HT-29 (cell line): ENCODE measurements around the gene OR1L1. TPM values are rescaled to one million over a fixed set of nuclear protein-coding genes. Genes with fewer than 3 reads are reported as not detected.

ENCODE experiments used
- DNase-seq: peaks from one replicate; pipeline ENCODE4 v3.0.0-alpha.2; 2015; ENCODE audit warnings: low spot score
- total RNA-seq: library from RNA; depleted of rRNA; stranded (reverse); fragments of >200 nt; shearing (Covaris generic); gene quantifications from 2 replicates; pipeline ENCODE4 v1.2.3, GENCODE V29; 2014; rRNA removed

The OR1L1 gene
- total RNA-seq: not detected in 2 replicates

DNA sequence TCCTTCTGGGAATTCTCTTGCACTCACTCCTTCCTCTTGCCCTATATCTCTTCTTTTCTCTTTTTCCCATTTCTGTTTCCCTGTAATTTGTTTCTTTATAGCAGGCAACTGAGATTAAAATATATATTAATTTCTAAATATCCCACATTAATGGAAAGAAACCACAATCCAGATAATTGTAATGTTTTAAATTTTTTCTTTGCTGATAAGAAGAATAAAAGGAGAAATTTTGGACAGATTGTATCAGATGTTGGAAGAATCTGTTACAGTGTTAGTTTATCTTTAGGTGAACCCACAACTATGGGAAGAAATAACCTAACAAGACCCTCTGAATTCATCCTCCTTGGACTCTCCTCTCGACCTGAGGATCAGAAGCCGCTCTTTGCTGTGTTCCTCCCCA lies at the start of gene OR1L1:
Gene OR1L1, plus strand, starts transcription at position 301 of the 400 bp plus-strand sequence. Its CDS starts 0 bp downstream, at position 301.
- DNase-seq: no peak

DNA sequence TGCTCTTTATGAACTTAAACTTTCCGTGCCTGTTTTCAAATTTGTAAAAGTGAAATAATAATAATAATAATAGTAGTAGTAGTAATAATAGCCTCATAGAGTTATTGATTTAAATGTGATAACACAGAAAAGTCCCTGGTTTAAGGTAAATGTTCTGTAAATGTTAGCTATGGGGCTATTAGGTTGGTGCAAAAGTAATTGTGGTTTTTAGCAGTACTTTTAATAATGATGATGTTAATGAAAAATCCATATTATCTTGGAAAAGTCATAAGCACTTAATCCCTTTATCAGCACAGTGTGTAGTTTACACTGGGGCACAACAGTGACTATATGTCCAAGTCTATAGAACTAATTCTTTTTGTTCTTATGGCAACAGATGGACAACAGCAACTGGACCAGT lies 47.2 kb upstream of the OR1L1 start, which contains the start of gene OR1Q1:
Gene OR1Q1, plus strand, starts transcription at position 377 of the 400 bp plus-strand sequence. Its CDS starts 0 bp downstream, at position 377.
- DNase-seq: no peak

DNA sequence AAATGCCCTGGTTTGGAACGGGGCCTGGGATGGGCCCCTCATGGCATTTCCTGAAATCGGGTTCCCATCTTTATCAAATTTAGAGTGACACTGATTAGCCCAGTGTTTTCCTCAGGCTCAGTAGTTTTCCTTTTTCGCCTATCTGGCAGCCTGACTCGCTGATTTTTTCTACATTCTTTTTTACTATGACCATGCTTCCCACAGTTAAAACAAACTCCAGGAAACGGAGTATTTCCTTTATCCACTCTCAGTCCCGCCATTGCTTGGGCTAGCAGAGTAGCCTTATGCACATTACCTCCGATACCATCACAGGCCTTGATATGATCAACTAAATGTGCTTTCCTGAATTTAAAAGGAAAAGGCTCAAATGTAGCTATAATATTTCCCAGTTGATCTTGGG lies 41.5 kb upstream of the OR1L1 start:
- no peak for DNase-seq

- peak; percentile 12 for DNase-seq
These were observed 19.3 kb upstream of the OR1L1 start for GRCh38 chr9:122642226-122642625.

- DNase-seq: no peak
These were observed 5.1 kb upstream of the OR1L1 start for GRCh38 chr9:122656378-122656777.

DNA sequence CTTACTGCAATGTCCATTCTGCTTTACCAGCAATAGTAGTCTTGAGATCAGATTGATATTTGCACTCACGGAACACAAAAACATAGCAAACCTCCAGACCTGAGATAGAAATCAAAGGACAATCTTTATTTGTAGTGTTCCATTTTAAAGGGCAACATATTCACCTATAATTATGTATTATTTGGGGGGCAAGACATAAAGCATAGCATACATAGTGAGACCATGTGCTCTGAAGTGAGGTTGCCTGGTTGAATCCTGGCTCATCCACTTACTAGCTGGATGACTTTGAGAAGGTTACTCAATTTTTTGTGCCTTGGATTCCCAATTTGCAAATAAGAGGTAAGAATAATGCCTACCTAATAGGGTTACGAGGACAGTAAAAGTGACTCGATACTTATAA lies 4.0 kb upstream of the OR1L1 start, which contains the start of gene OR1B1:
Gene OR1B1, minus strand, starts transcription at position 101 of the 400 bp plus-strand sequence.
- DNase-seq: no peak

DNA sequence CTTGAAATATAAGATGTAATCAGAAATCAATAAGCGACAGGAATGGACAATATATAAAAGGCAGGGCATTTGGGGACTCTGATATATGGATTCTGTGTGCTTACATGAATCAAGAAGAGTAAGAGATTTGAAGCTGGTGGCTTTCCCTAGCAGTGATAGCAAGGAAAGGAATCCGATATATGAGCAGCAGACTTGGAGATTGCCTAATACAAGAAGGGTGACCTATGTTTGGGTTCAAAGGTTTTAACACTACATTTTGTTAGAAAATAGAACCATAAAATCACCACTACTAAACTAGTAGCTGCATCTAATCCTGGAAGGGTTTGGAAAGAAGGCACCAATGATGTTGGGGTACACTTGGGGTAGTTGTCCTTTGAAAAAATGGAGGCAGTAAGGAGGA lies 11.0 kb downstream of the OR1L1 start:
- no peak for DNase-seq

- no peak for DNase-seq
These were observed 23.3 kb downstream of the OR1L1 start for GRCh38 chr9:122684851-122685250.

DNA sequence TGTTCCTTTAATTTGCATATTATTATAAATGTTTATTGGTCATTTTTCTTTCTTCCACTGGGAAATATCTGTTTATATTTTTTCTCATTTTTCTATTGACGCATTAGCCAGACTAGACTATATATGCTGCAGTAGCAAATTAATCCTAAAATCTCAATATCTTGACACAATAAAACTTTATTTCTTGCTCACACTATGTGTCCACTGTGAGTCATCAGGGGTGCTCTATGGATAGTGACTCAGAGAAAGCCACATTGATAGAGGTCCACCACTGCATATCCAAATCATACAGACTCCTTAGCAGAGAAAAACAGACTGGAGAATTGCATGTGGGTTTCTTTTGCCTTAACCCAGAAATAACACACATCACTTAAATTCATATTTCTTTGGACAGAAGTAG lies 34.2 kb downstream of the OR1L1 start:
- no peak for DNase-seq

Other genes starting within 250 kb of the OR1L1 start
- gene OR1J1, start 183.8 kb upstream of the OR1L1 start, total RNA-seq: not detected in 2 replicates
- gene OR1J2, start 150.9 kb upstream of the OR1L1 start, total RNA-seq: not detected in 2 replicates
- gene OR1J4, start 142.6 kb upstream of the OR1L1 start, total RNA-seq: not detected in 2 replicates
- gene OR1N1, start 134.4 kb upstream of the OR1L1 start, total RNA-seq: not detected in 2 replicates
- gene OR1N2, start 108.6 kb upstream of the OR1L1 start, total RNA-seq: not detected in 2 replicates
- not detected in 2 replicates for gene OR1L8, start 78.3 kb upstream of the OR1L1 start, total RNA-seq
- not detected in 2 replicates for gene OR1Q1, start 47.0 kb upstream of the OR1L1 start, total RNA-seq
- gene OR1B1, start 4.1 kb upstream of the OR1L1 start, total RNA-seq: not detected in 2 replicates
- gene OR1L3, start 13.4 kb downstream of the OR1L1 start, total RNA-seq: not detected in 2 replicates
- not detected in 2 replicates for gene OR1L4, start 62.3 kb downstream of the OR1L1 start, total RNA-seq
- gene OR1L6, start 80.6 kb downstream of the OR1L1 start, total RNA-seq: not detected in 2 replicates
- not detected in 2 replicates for gene OR5C1, start 127.2 kb downstream of the OR1L1 start, total RNA-seq
- gene OR1K1, start 138.4 kb downstream of the OR1L1 start, total RNA-seq: not detected in 2 replicates
- 10.5 and 15.5 TPM in 2 replicates for gene PDCL, start 166.9 kb downstream of the OR1L1 start, total RNA-seq
- gene RC3H2, start 243.6 kb downstream of the OR1L1 start, total RNA-seq: 21.7 and 23.8 TPM in 2 replicates